SK-N-SH (cell line): ENCODE results near the gene MANSC4.

ENCODE experiments used
- CTCF ChIP-seq: fragments of 200-600 bp; sonication (generic); IDR thresholded peaks from 2 replicates; pipeline ENCODE4 v1.6.1; 2017; ENCODE audit warnings: antibody characterized with exemption, mild to moderate bottlenecking, moderate library complexity
- EZH2phosphoT487 ChIP-seq: fragments of 200-600 bp; sonication (generic); IDR thresholded peaks from 2 replicates; pipeline ENCODE4 v1.6.1; 2017; ENCODE audit warnings: low read depth, mixed run types, mild to moderate bottlenecking, antibody characterized with exemption, moderate library complexity, borderline replicate concordance
- GABPA ChIP-seq: IDR thresholded peaks from 2 replicates; pipeline ENCODE4 v1.4.0; 2012; ENCODE audit warnings: low read depth, mild to moderate bottlenecking
- MAX ChIP-seq: IDR thresholded peaks from 2 replicates; pipeline ENCODE4 v1.4.0; 2012; ENCODE audit warnings: low read depth
- MXI1 ChIP-seq: IDR thresholded peaks from 2 replicates; pipeline ENCODE4 v1.6.1; 2012; ENCODE audit warnings: mild to moderate bottlenecking, low read depth, low read length, improper control_type of control experiment
- RAD21 ChIP-seq: IDR thresholded peaks from 2 replicates; pipeline ENCODE4 v1.6.1; 2012; ENCODE audit warnings: mild to moderate bottlenecking, low read length
- RCOR1 ChIP-seq: fragments of 150-350 bp; IDR thresholded peaks from 2 replicates; pipeline ENCODE4 v1.6.1; 2017; ENCODE audit warnings: antibody characterized with exemption, low read length
- REST ChIP-seq: IDR thresholded peaks from 2 replicates; pipeline ENCODE4 v1.6.1; 2012; ENCODE audit warnings: mild to moderate bottlenecking, low read depth, low read length, moderate library complexity
- RFX5 ChIP-seq: IDR thresholded peaks from 2 replicates; pipeline ENCODE4 v1.6.1; 2012; ENCODE audit warnings: mild to moderate bottlenecking, improper control_type of control experiment, low read length
- SMC3 ChIP-seq: IDR thresholded peaks from 2 replicates; pipeline ENCODE4 v1.6.1; 2012; ENCODE audit warnings: low read depth, low read length, improper control_type of control experiment
- TEAD4 ChIP-seq: IDR thresholded peaks from 2 replicates; pipeline ENCODE4 v1.4.0; 2012; ENCODE audit warnings: mild to moderate bottlenecking, borderline replicate concordance; ENCODE audit not compliant: insufficient read depth
- ZBTB33 ChIP-seq: IDR thresholded peaks from 2 replicates; pipeline ENCODE4 v1.4.0; 2012; ENCODE audit warnings: low read depth, borderline replicate concordance

GRCh38 chr12:27781680-27782079 is 1.6 kb upstream of the MANSC4 start:
- TF ChIP-seq MXI1 = no peak
- TF ChIP-seq REST = no peak
- TF ChIP-seq RCOR1 = no peak
- no peak for TF ChIP-seq CTCF
- TF ChIP-seq RFX5 = no peak
- TF ChIP-seq ZBTB33 = no peak
- no peak for TF ChIP-seq TEAD4
- no peak for TF ChIP-seq MAX
- TF ChIP-seq EZH2phosphoT487 = no peak
- no peak for TF ChIP-seq RAD21
- TF ChIP-seq SMC3 = no peak
- no peak for TF ChIP-seq GABPA
